HG03135 (cell line): ENCODE measurements around the gene KRTAP22-2.

Experiments used
- ATAC-seq: cut with Tn5 transposase; IDR thresholded peaks from one replicate; pipeline ENCODE4 v1.9.1; 2021; ENCODE audit warnings: mild to moderate bottlenecking, moderate library complexity; ENCODE audit not compliant: unreplicated experiment

KRTAP22-2 gene

GRCh38 chr21:30590297-30590696, at the start of gene KRTAP22-2:
Gene KRTAP22-2 (minus strand): TSS chr21:30590397.
- ATAC-seq: no peak

- ATAC-seq: no peak
These were observed 48.5 kb upstream of the KRTAP22-2 start for GRCh38 chr21:30638686-30639085.

GRCh38 chr21:30634906-30635305, 44.7 kb upstream of the KRTAP22-2 start, which contains the start of gene KRTAP20-2:
Gene KRTAP20-2 (plus strand): TSS chr21:30635206. CDS start chr21:30635264, 58 bp downstream.
- no peak for ATAC-seq

- no peak for ATAC-seq
These were observed 39.0 kb upstream of the KRTAP22-2 start for GRCh38 chr21:30629200-30629599.

GRCh38 chr21:30628109-30628508, 37.9 kb upstream of the KRTAP22-2 start:
- no peak for ATAC-seq

GRCh38 chr21:30625449-30626165, 35.4 kb upstream of the KRTAP22-2 start:
- no peak for ATAC-seq

GRCh38 chr21:30623362-30623761, 33.2 kb upstream of the KRTAP22-2 start:
- ATAC-seq: no peak

- no peak for ATAC-seq
These were observed 30.3 kb upstream of the KRTAP22-2 start, which contains the start of gene KRTAP20-4 for GRCh38 chr21:30620522-30620921. Gene KRTAP20-4 (plus strand): TSS chr21:30620627.

GRCh38 chr21:30620080-30620479, 29.9 kb upstream of the KRTAP22-2 start:
- no peak for ATAC-seq

GRCh38 chr21:30616125-30616524, 25.9 kb upstream of the KRTAP22-2 start, which contains the start of gene KRTAP20-1:
Gene KRTAP20-1 (plus strand): TSS chr21:30616425. CDS start chr21:30616455, 30 bp downstream.
- ATAC-seq: no peak

- no peak for ATAC-seq
These were observed 25.0 kb upstream of the KRTAP22-2 start for GRCh38 chr21:30615199-30615598.

GRCh38 chr21:30613836-30614235, 23.6 kb upstream of the KRTAP22-2 start, which contains the start of gene KRTAP6-1:
Gene KRTAP6-1 (minus strand): TSS chr21:30613930. CDS start chr21:30613904, 26 bp downstream.
- ATAC-seq: no peak

GRCh38 chr21:30612132-30612531, 21.9 kb upstream of the KRTAP22-2 start:
- no peak for ATAC-seq

GRCh38 chr21:30605968-30606367, 15.8 kb upstream of the KRTAP22-2 start:
- no peak for ATAC-seq

- ATAC-seq: no peak
These were observed 10.6 kb upstream of the KRTAP22-2 start, which contains the start of gene KRTAP22-1 for GRCh38 chr21:30600787-30601186. Gene KRTAP22-1 (plus strand): TSS chr21:30601087.

GRCh38 chr21:30598802-30599201, 8.6 kb upstream of the KRTAP22-2 start, which contains the start of gene KRTAP6-2:
Gene KRTAP6-2 (minus strand): TSS chr21:30598902. CDS start chr21:30598874, 28 bp downstream.
- ATAC-seq: no peak

GRCh38 chr21:30592140-30592539, 1.9 kb upstream of the KRTAP22-2 start, which contains the start of gene KRTAP6-3:
Gene KRTAP6-3 (plus strand): TSS chr21:30592440. CDS start chr21:30592446, 6 bp downstream.
- no peak for ATAC-seq

- no peak for ATAC-seq
These were observed 7.3 kb downstream of the KRTAP22-2 start for GRCh38 chr21:30582870-30583269.

GRCh38 chr21:30580132-30580531, 10.1 kb downstream of the KRTAP22-2 start:
- no peak for ATAC-seq

GRCh38 chr21:30579346-30579745, 10.9 kb downstream of the KRTAP22-2 start:
- no peak for ATAC-seq

- no peak for ATAC-seq
These were observed 12.4 kb downstream of the KRTAP22-2 start for GRCh38 chr21:30577766-30578165.

- no peak for ATAC-seq
These were observed 22.6 kb downstream of the KRTAP22-2 start for GRCh38 chr21:30567617-30568016.
